GM19351 (cell line): ENCODE data around the gene CECR2.
"Not testable (repeated sequence)": the region's sequence is repeated elsewhere in the genome, so short reads cannot be mapped to it uniquely, and the experiment has no call there.

Experiments used
- ATAC-seq: cut with Tn5 transposase; IDR thresholded peaks from one replicate; pipeline ENCODE4 v1.9.1; 2021; ENCODE audit warnings: mild to moderate bottlenecking, moderate library complexity; ENCODE audit not compliant: unreplicated experiment

The CECR2 gene

DNA sequence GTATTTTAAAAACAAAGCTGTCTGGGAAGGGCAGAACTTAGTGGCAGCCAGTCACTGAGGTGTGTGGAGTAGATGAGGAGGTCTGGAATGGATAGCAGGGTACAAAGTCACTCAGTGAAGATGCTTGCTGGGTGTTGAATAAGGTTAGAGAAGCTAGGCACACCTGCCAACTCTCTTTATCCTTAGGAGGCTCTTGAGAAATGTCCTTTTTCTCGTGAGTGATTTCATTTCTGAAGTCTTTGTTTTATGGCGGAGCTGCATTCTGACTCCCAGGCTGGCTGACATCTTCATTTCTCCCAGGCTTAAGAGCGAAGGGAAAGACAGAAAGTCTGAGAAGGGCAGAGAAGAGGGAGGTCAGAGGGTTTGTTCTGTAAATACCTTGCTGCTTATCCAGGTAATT lies 31.0 kb downstream of the CECR2 start:
- ATAC-seq: no peak

DNA sequence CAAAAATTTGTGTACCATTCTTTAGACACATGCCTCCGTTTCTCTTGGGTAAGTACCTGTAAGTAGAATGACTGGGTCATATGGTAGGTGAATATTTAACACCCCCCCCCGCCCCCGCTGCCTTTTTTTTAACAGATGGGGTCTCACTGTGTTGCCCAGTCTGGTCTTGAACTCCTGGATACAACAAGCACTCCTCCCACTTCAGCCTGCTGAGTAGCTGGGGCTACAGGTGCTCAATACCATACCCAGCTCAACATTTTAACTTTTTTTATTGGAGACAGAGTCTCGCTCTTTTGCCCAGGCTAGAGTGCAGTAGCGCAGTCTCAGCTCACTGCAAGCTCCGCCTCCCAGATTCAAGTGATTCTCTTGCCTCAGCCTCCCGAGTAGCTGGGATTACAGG lies 32.5 kb downstream of the CECR2 start:
- no peak for ATAC-seq

DNA sequence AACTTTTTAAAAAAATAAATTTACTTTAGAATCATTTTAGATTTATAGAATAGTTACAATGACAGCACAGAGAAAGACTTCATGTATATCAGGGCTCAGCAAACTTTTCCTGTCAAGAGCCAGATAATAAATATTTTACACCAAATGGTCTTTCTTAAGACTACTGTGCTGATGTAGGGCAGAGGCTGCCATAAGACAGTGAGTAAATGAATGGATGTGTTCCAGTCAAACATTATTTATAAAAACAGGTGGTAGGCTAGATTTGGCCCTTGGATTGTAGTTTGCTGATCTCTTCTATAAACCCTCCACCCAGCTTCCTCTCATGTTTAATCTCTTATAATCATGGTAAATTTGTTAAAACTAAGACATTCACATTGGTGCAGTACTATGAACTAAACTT lies 33.0 kb downstream of the CECR2 start:
- no peak for ATAC-seq

DNA sequence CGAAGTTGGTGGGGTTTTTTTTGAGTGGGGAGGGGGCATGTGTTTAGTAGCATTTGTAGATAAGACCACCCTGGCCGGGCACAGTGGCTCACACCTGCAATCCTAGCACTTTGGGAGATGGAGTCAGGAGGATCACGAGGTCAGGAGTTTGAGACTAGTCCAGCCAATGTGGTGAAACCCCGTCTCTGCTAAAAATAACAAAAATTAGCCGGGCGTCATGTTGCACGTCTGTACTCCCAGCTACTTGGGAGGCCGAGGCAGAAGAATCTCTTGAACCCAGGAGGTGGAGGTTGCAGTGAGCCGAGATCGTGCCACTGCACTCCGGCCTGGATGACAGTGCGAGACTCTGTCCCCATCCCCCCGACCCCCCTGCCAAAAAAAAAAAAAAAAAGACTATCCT lies 34.6 kb downstream of the CECR2 start:
- no peak for ATAC-seq

DNA sequence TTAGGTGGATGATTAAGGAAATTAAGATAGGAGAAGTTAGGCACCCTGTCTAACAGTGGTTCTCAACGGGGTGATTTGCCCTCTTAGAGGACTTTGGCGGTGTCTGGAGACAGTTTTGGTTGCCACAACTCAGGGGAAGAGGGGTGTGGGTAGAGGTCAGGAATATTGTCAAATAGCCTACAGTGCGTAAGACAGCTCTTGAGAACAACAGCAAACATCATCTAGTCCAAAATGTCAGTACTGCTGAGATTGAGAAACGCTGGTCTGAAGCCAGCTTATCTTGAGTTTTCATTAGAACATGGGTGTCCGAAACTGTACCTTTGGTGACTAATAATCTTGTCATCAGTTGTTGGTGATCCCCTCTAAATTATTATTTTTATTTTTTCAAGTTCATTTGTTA lies 38.4 kb downstream of the CECR2 start:
- ATAC-seq: no peak

DNA sequence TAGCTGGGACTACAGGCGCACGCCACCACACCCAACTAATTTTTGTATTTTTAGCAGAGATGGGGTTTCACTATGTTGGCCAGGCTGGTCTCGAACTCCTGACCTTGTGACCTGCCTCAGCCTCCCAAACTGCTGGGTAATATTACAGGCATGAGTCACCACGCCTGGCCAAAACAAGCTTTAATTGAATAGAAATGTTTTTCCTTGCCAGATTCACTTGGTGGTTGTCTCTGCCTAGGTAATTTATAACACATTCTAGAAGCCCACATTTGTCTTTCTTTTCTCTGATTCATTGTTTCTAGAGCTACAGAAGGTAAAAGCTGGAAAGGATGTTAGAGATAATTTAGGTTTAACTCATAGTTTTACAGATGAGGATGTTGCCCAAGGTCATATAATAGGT lies 41.3 kb downstream of the CECR2 start:
- ATAC-seq: no peak

DNA sequence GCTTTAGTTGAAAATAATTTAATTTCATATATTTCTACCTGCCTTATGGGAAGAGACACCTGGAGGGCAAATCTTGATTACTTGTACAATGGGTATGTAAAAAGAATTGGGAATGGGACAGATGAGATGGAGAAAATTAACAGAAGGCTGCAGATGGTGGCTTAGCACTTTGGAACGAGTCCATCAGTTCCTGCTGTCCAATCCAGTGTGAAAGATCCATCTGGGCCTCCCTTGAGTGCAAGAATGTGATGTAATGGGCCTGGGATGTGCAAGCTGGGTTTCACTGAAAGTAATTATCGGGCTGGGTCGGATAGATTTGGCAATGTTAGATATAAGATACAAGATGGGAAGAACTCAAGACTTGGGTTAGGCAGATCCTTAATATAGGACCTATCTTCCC lies 42.0 kb downstream of the CECR2 start:
- ATAC-seq: no peak

DNA sequence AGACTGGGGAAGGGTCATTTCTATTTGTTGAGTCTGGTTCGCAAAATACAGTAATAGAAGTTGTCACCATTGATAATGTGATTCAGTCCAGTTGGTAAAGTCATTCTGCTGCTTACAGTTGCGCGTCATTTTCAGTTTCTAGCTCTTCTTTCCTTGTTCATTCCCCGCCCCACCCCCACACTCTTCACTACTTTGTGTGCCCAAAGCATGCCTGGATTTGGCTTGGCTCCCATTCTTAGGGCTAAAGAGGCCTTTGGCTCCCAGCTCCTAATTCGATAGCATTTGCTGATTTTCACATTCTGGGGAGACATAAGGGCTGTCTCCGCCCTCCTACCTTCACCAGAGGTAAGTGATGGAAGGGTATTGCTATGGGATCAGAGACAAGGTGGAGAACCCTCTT lies 43.0 kb downstream of the CECR2 start:
- ATAC-seq: no peak

DNA sequence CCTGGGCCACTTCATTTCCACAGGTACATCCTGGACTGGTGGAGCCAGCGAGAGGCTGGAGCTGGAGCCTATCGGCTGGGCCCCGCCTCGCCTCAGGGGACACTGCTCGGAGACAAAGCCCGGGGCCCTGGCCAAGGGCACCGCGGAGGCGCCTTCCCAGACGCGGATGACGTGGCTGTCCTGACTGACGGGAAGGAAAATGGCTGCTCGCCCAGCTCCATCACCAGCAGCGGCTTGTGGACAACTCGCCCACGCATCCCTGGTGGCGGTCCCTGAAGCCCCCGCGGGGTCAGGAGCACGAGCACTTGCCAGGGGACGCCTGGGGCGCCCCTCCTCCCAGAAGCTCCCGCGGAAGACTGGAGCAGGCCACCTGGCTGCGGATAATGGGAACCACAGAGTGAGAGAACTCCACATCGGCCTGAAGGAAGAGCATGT lies 49.6 kb downstream of the CECR2 start:
- ATAC-seq: no peak

DNA sequence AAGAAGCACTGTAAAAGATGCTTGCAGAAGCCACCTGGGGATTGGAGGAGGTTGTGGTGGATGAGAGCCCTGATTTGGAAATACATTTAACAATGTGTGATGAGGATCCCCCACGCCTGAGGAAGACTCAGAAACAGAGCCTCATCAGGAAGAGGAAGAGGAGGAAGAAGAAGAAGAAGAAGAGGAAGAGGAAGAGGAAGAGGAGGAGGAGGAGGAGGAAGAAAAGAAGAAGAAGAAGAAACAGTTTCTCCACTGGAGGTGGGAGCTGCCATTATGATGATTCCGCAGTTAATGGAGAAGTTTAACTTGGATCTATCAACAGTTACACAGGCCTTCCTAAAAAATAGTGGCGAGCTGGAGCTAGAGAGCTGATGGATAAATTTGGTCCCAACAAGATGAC lies 50.1 kb downstream of the CECR2 start:
- no peak for ATAC-seq

DNA sequence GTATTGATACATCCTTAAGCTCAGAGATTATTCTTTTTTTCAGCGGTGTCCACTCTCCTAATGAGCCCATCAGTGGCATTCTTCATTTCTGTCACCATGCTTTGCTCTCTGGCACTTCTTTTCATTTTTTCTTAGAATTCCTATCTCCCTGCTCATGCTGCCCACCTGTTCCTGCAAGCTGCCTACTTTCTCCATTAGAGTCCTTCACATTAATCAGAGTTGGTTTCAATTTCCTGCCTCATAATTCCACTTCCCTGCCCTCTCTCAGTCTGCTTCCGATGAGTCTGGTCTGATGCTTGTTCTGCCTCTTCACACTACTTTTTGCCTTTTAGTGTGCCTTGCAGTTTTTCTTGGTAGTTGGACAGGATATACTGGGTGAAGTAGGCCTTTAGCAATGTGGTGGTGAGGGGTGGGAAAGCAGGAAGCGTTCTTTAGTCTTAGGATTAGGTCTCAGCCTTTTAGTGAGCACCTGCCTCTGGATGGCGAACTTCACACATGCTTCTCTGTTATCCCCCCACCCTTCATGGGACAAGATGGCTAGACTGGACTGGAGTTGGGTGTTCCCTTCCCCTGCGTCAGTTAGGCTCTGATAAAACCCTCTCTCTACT lies 53.6 kb downstream of the CECR2 start:
- ATAC-seq: no peak

DNA sequence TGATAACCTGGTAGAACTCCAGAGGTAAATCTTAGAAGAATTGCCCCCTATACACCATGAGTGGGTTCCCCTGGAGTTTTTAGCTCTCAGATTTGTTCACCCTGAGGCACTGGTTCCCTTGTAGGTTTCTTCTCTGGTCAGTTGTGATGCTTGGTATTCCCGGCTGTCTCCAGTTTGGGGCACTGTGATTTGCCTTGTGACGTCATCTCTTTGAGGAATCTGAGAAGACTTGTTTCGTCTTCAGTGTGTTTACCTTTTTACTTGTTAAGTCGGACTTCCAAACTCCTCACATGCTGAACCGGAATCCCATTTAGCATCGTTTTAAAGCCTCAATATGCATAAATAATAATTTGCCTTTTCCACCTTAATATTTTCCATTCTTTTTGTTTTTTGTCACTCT lies 54.4 kb downstream of the CECR2 start:
- no peak for ATAC-seq

DNA sequence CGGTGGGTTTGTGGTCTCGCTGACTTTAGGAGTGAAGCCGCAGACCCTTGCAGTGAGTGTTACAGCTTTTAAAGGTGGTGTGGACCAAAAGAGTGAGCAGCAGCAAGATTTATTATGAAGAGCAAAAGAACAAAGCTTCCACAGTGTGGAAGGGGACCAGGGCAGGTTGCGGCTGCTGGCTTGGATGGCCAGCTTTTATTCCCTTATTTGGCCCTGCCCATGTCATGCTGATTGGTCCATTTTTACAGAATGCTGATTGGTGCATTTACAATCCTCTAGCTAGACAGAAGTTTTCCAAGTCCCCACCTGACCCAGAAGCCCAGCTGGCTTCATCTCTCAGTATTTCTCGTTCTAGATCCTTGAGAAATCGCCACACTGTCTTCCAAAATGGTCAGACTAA lies 58.3 kb downstream of the CECR2 start:
- not testable (repeated sequence) for ATAC-seq

DNA sequence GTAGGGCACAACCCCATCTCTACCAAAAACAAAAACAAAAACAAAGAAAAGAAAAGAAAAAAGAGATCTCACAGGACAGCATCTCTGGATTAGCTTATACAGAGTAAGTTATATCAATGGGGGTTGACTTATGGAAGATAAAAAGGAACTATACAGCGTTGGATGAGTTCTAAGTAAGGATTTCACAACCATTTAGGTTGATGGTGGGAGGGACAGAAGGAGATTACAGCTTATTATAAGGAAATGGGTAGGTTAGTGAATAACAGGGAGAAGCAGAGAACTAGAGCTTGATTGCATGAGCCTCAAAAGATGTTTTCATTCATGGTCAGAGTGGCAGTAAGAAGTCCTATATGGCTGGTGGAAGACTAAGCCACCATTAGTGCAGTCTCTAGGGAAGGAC lies 60.3 kb downstream of the CECR2 start:
- ATAC-seq: no peak

DNA sequence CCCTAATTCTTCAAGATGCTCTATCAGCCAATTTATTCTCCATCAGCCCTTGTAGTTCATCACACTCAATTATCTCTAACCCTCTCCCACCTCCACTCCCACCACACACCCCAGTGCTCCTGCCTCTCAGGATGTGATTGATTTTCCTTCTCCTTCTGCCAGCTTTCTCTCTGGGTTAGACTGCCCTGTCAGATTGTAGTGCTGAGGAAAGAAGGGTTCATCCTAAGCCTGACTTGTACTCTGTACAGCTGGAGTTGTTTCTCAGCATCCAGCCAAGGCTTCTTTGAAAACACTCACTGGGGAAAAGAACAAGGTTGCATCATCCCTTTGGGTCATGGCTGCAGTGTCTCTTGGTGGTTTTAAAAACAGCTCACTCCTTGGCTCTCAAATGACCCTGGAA lies 61.2 kb downstream of the CECR2 start:
- ATAC-seq: no peak

DNA sequence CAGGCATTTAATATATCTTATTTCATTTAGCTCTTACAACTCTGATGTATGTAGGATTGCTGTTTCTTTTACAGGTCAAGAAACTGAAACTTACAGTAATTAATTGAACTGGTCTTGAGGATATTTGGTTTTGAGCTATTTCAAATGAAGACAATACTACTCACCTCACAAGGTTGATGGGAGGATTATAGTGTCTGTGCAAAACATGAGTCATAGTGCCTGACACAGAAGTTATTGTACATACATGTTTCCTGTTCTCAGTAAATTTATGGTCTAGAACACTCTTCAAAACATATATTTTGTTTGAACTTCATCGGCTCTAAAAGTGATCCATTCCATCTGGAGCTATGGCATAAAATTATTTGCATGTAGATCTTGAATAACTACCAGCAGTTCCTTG lies 61.9 kb downstream of the CECR2 start:
- ATAC-seq: no peak

DNA sequence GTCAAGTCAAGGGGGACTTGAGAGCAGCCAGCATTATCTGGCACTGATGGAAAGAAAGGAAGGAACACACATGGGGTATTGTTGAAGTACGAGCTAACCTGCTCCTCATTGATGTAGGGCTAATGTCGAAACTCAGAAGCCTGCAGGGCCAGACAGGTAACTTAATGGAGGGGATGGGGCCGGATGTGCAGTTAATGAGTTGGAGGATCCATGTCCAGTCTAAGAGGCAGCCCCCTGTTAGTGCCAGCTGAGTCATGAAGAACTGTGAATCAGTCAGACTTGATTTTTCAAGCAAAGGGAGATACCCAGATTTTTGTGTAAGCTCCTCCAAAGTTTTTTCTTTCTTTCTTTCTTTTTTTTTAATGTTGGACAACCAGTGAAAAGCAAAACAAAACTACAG lies 65.6 kb downstream of the CECR2 start:
- no peak for ATAC-seq

DNA sequence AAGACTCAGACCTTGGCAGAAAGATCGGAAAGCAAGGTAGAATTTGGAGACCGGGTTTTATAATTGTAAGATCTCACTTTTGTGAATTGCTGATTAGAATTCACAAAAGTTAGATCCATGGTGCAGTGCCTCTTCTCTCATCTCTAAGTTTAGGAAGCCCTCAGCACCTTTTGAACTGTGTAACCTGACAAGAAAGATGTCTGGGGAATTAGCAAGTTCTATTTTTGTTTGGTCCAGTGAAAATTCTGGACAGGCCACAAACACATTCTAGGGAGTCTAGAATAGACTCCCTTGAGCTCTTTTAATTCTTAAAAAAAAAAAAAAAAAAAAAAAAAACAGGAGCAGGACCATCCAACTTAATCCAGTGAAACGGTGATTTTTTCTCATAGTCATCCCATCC lies 66.1 kb downstream of the CECR2 start:
- no peak for ATAC-seq

DNA sequence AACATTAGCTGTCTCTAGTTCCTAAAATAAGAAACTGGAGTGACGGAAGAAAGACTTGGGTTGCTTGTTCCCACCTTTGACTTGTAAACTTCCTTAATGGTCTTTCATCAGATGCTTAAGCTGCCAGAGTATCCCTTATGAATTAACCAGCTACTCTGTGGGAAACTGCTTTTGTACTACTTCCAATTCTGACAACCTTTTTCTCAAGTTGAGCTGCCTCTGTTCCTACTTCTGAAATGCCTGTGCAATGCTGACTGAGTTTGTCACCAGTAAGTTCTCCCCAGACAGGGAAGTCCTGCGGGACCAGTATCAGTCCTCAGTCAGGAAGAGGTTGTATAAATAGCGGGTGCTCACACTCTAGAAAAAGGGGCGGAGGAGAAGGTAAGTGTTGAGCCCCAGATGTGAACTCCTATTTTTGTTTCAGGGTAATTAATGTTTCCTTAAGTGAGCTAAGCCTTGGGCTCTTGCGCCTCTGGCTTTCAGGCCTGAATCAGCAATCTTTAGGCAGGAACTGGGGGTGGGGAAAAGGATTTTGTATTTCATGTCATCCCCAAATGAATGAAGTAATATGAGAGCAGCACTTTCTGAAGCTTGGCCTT lies 67.2 kb downstream of the CECR2 start:
- ATAC-seq: no peak

DNA sequence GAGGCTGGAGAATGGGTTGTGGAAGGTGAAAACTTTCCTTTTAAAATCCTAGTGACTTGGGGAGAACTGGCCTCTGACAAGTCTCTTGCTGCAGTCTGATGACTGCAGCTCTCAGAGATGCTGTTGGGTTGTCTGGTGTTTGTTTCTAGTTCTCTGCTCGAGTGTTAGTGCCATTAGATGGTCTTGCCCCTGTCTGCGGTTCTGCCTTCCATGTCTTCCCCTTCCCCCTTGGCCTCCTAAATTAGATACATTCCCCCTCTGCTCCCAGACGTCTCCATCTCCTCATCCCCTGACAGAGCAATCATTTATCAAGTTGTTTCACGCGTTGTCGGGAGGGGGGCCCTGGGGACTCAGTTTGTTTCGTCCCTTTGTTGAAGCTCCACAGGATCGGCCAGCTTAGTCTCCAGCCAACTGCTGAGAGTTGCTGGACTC lies 67.7 kb downstream of the CECR2 start:
- no peak for ATAC-seq

DNA sequence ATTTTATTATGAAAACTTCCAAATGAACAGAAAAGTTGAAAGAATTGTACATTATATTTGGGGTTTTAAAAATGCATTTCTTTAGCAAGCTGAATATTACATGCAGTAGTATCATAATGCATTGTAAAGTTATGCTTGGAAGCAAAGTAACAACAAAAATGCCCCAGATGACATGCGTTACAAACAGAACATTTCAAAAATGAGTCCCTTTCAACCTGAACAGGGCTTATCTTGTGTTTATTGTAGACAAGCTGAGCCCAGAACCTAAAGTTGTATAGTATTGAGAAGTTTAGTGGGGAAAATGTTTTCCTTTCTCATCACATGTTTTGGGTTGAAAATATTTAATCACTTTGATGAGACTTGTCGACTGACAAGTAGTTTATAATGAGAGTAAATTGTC lies 68.8 kb downstream of the CECR2 start:
- ATAC-seq: no peak

DNA sequence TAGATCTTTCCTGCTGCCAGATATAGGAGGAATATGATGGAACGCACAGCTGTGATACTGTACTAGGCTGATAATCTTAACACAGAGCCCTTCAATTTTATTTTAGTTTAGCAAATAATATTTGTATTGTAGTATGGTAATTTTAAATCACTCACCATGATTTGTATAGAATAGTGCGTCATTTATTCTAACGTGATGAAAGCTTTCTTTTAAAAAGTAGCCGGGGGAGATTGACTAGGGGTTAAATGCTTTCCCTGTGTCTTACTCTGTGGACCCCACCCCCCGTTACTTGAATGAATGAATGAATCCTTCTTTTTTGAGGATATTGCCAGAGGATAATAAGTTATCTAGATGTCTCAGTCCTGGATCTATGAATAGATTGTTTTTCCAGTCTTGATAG lies 72.1 kb downstream of the CECR2 start:
- ATAC-seq: no peak
